HFF-Myc (cell line): ENCODE measurements around the gene CCDC179.

ENCODE experiments used
- DNase-seq: peaks from one replicate; pipeline ENCODE4 v3.0.0-alpha.2; 2011; ENCODE audit warnings: low read depth; ENCODE audit errors: extremely low read depth
- H3K4me3 ChIP-seq: replicated peaks from 2 replicates; pipeline ENCODE4 v1.5.1; 2011; ENCODE audit warnings: low read depth, mild to moderate bottlenecking, control low read depth, low read length
- TF ChIP-seq, protein P1 (sequence below): IDR thresholded peaks from 2 replicates; pipeline ENCODE4 v1.5.1; 2012; ENCODE audit warnings: mild to moderate bottlenecking, low read depth, low read length, control low read depth; ENCODE audit errors: missing control alignments

The CCDC179 gene

GRCh38 chr11:22798901-22799300 lies 61.4 kb downstream of the CCDC179 start:
- no peak overlapping the region for H3K4me3 ChIP-seq
- no peak for DNase-seq
- TF ChIP-seq, protein P1, sequence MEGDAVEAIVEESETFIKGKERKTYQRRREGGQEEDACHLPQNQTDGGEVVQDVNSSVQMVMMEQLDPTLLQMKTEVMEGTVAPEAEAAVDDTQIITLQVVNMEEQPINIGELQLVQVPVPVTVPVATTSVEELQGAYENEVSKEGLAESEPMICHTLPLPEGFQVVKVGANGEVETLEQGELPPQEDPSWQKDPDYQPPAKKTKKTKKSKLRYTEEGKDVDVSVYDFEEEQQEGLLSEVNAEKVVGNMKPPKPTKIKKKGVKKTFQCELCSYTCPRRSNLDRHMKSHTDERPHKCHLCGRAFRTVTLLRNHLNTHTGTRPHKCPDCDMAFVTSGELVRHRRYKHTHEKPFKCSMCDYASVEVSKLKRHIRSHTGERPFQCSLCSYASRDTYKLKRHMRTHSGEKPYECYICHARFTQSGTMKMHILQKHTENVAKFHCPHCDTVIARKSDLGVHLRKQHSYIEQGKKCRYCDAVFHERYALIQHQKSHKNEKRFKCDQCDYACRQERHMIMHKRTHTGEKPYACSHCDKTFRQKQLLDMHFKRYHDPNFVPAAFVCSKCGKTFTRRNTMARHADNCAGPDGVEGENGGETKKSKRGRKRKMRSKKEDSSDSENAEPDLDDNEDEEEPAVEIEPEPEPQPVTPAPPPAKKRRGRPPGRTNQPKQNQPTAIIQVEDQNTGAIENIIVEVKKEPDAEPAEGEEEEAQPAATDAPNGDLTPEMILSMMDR = no peak

DNA sequence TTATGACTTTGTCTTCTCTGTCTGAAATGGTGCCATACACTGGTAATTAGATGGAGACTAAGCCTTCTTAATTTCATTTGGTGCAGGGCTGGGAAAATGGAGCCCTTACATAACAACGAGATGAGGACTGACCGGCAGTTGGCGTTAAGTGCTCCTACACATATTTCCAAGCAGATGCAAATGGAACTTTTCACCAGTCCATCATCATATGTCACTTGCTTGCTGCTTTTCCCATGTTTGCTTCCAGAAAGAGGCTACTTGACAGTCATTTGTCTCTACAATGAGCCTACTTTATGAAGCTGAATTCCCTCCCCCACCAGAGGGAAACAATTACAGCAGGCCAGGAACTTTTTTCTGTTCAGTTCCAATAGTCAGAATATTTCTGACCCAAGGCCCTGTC lies 63.2 kb downstream of the CCDC179 start:
- TF ChIP-seq, protein P1 = no peak
- no peak for DNase-seq
- no peak overlapping the region for H3K4me3 ChIP-seq
